ENCODE results near the gene TDG. TPM values are rescaled to one million over a fixed set of nuclear protein-coding genes. Genes with fewer than 3 reads are reported as not detected.

Gene TDG
- total and polyA plus RNA-seq, 2 donors (not counting 3 experiments of a cell fraction or from before 2014, with no cell fraction given) = 17.6 to 36.8 TPM

- Histone ChIP-seq H3K27me3 (ENCODE audit: control insufficient read depth in 2 of 2, insufficient read depth in 2 of 2, low read length in 2 of 2) (no peaks in the 10 kb centered on the region), H3K9ac (replicated peaks; ENCODE audit: extremely low read depth, insufficient read depth, low read length) (no peak overlapping the region), H3K36me3 (ENCODE audit: control insufficient read depth in 2 of 2, extremely low read depth in 1 of 2, insufficient read depth in 2 of 2, low read length in 2 of 2) (peaks cover 43 to 56% of the 10 kb centered on the region in 2 experiments), H4K20me1 (replicated peaks; ENCODE audit: control insufficient read depth, extremely low read depth, insufficient read depth, low read length) (peaks cover 2% of the 10 kb centered on the region), H3K4me1 (ENCODE audit: control insufficient read depth, extremely low read depth, insufficient read depth, low read length) (no peaks in the 10 kb centered on the region), H3K27ac (ENCODE audit: insufficient read depth, low read depth, low read length) (no peak overlapping the region), H3K79me2 (ENCODE audit: control insufficient read depth, insufficient read depth, low read length) (peaks cover 2% of the 10 kb centered on the region), H3K4me2 (ENCODE audit: insufficient read depth, low read length) (no peak overlapping the region), H3K9me1 (replicated peaks; ENCODE audit: control insufficient read depth, extremely low read depth, insufficient read depth, low read length) (no peaks in the 10 kb centered on the region), H2AFZ (ENCODE audit: low read depth, low read length) (no peak overlapping the region), H3K4me3 (replicated peaks in 1 of 3; ENCODE audit: insufficient read depth in 1 of 3, low read depth in 1 of 3, low read length in 3 of 3) (no peak overlapping the region), H3K9me3 (replicated peaks; ENCODE audit: control insufficient read depth, insufficient read depth, low read length) (no peaks in the 10 kb centered on the region)
- DNase-seq (ENCODE audit: low read depth, low spot score) (no peak), FAIRE-seq (no peak)
- TF ChIP-seq POLR2A (IDR thresholded peaks at IDR 0.05; ENCODE audit: low read depth, low read length) (no peak), POLR2AphosphoS5 (IDR thresholded peaks at IDR 0.05; ENCODE audit: insufficient read depth, low read depth, low read length) (no peak), MAX (IDR thresholded peaks at IDR 0.05; ENCODE audit: insufficient read depth, insufficient read length) (no peak), GATA2 (IDR thresholded peaks at IDR 0.05; ENCODE audit: insufficient read depth, insufficient read length, low read depth, low read length) (no peak), JUN (IDR thresholded peaks at IDR 0.05; ENCODE audit: borderline replicate concordance, insufficient read depth, insufficient read length, low read depth) (no peak), EZH2 (IDR thresholded peaks at IDR 0.05; ENCODE audit: borderline replicate concordance, low read depth, low read length, severe bottlenecking) (no peak), FOS (IDR thresholded peaks at IDR 0.05; ENCODE audit: borderline replicate concordance, insufficient read depth, low read length) (no peak), CTCF (IDR thresholded peaks at IDR 0.05; ENCODE audit: extremely low read depth in 1 of 2, insufficient read depth in 1 of 2, low read depth in 1 of 2, low read length in 2 of 2) (no peak), MYC (IDR thresholded peaks at IDR 0.05; ENCODE audit: low read depth, low read length) (no peak)
- BruUV-seq (replicated peaks) = no TSS peak
- ChIA-PET POLR2A (no interaction called here), CTCF (no interaction called here)
- intact Hi-C loops (cut with micrococcal nuclease) (loop anchor here (10.0 kb wide), 1 partner anchor 1187 kb away; no protein-coding TSS in a partner anchor), dilution Hi-C loops (cut with MboI; ENCODE audit: extremely low pct_ligation_motif_present, low sequenced_read_pairs) (no loop called here)
Observed at GRCh38 chr12:103947871-103948555, 17.7 kb upstream of the TDG start.

All from endothelial cell of umbilical vein (primary cell).